ENCODE results near the gene SELENOK. TPM values are rescaled to one million over a fixed set of nuclear protein-coding genes. Genes with fewer than 3 reads are reported as not detected.

The SELENOK gene
- total and polyA plus RNA-seq, 7 experiments from 2014 or later: 33.6 to 142 (median 80.0) TPM

DNA sequence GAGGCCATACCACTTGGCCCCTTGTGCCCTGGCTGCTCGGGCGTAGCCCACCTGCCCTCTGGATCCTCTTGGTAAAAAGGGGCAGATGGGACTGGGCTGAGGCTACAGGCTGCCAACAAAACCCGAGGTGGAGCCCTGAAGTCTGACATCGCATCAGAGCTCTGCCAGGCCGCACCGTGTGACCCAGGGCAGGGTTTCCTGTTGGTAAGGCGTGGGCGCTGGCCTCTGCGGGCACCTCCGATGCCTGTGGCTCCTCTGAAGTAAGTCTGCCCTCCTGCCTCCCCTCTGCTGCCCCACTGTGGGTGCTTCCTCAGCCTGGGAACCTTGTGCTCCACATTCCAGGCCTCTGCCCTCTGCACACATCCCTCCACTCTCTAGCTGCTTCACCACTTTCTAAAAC is 54.3 kb downstream of the SELENOK start:
- Histone ChIP-seq H3K27ac (ENCODE audit: low read depth, low read length) (no peak overlapping the region), H3K9me3 (ENCODE audit: control insufficient read depth in 2 of 3, low read length in 3 of 3) (no peaks in the 10 kb centered on the region), H3K36me3 (ENCODE audit: control insufficient read depth in 2 of 3, insufficient read depth in 3 of 3, low read length in 3 of 3) (no peaks in the 10 kb centered on the region), H3K4me1 (ENCODE audit: control insufficient read depth in 2 of 2, insufficient read depth in 2 of 2, low read length in 2 of 2) (no peaks in the 10 kb centered on the region), H3K4me3 (ENCODE audit: low read length) (no peak overlapping the region), H3K27me3 (ENCODE audit: control insufficient read depth in 2 of 2, insufficient read depth in 2 of 2, low read length in 2 of 2) (no peaks in the 10 kb centered on the region)
- DNase-seq (no peak), ATAC-seq (peak; percentile 28)
- CTCF ChIA-PET: no interaction called here
- H3K27ac Mint-ChIP-seq: no peak overlapping the region
- H3K9me3 Mint-ChIP-seq: no peaks in the 10 kb centered on the region
- POLR2A ChIA-PET: interaction anchor here (0.6 kb wide), 1 partner anchor 581 kb away, joined by 3 read pairs; no protein-coding TSS in a partner anchor
- intact Hi-C loops (cut with micrococcal nuclease): no loop called here
- no peaks in the 10 kb centered on the region for H3K4me1 Mint-ChIP-seq
- H3K4me3 Mint-ChIP-seq: no peak overlapping the region
- peaks cover 0 to 16% (median 6%) of the 10 kb centered on the region in 5 donors for H3K27me3 Mint-ChIP-seq
- H3K36me3 Mint-ChIP-seq: no peaks in the 10 kb centered on the region

DNA sequence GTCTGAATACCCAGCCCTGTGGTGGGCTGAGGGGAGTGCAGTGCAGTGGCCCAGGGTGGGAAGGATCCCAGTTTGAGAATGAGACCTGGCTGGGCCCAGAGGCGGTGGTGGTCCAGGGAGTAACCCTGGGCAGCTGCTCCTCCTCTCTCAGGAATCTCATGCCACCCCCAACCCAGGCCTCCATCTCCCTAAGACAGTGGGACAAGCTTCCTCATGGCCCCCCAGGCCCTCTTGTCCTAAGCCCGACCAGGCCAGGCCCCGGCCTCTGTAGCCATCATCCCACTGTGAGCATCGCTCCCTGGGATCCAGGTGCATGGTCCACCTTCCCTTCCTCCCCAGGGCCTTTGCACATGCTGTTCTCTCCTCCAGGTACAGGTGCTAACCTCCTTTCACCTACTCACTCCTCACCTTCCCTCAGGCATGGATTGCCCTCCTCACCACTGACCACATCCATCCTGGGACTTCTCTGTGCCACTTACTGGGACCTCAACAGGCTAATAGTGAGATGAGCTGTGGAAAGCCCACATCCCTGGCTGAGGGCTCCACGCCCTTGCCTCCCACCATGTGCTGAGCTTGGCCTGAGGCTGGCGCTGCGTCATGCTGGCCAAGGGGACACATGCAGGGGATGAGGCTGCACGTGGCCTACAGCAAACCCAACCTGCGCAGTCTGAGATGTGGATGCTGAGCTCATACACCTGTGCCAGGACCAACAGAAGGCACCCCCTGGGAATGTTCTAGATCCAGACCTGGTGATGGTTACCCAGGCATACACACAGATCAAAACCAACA is 55.4 kb downstream of the SELENOK start:
- ChIA-PET CTCF (no interaction called here), POLR2A (no interaction called here)
- no peaks in the 10 kb centered on the region for H3K4me1 ChIP-seq (ENCODE audit: control insufficient read depth in 2 of 2, insufficient read depth in 2 of 2, low read length in 2 of 2)
- Mint-ChIP-seq H3K4me3 (no peak overlapping the region), H3K27ac (no peak overlapping the region), H3K36me3 (no peaks in the 10 kb centered on the region), H3K27me3 (peaks cover 0 to 13% (median 4%) of the 10 kb centered on the region in 5 donors), H3K4me1 (no peaks in the 10 kb centered on the region), H3K9me3 (no peaks in the 10 kb centered on the region)
- no peak overlapping the region for H3K27ac ChIP-seq (ENCODE audit: low read depth, low read length)
- no peaks in the 10 kb centered on the region for H3K9me3 ChIP-seq (ENCODE audit: control insufficient read depth in 2 of 3, low read length in 3 of 3)
- no peak for DNase-seq
- H3K27me3 ChIP-seq (ENCODE audit: control insufficient read depth in 2 of 2, insufficient read depth in 2 of 2, low read length in 2 of 2): no peaks in the 10 kb centered on the region
- ATAC-seq: no peak
- H3K36me3 ChIP-seq (ENCODE audit: control insufficient read depth in 2 of 3, insufficient read depth in 3 of 3, low read length in 3 of 3): no peaks in the 10 kb centered on the region
- intact Hi-C loops (cut with micrococcal nuclease): no loop called here
- H3K4me3 ChIP-seq (ENCODE audit: low read length): no peak overlapping the region

DNA sequence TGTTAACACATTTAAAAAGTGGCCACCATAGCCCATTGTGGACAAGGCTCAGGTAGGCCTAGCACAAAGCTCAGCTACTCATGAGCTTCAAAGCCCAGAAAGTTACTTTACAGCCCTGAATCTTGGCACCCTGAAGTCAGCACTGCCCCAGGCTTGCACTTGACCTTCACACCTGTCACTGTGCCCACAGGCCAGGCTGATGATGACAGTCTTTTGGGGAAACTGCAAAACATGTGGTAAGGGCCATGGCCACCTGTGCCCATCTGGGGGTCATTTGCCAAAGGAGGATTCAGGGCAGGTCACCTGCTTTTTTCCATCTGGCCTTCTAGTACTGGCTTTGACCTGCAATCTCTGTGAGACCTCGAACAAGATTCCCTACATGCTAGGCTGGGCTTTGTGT is 56.4 kb downstream of the SELENOK start:
- DNase-seq (no peak), ATAC-seq (no peak)
- no peaks in the 10 kb centered on the region for H3K36me3 Mint-ChIP-seq
- no peaks in the 10 kb centered on the region for H3K4me1 Mint-ChIP-seq
- no peak overlapping the region for H3K4me3 Mint-ChIP-seq
- no peak overlapping the region for H3K4me3 ChIP-seq (ENCODE audit: low read length)
- no peaks in the 10 kb centered on the region for H3K9me3 Mint-ChIP-seq
- H3K4me1 ChIP-seq (ENCODE audit: control insufficient read depth in 2 of 2, insufficient read depth in 2 of 2, low read length in 2 of 2): no peaks in the 10 kb centered on the region
- H3K36me3 ChIP-seq (ENCODE audit: control insufficient read depth in 2 of 3, insufficient read depth in 3 of 3, low read length in 3 of 3): no peaks in the 10 kb centered on the region
- no peaks in the 10 kb centered on the region for H3K27me3 ChIP-seq (ENCODE audit: control insufficient read depth in 2 of 2, insufficient read depth in 2 of 2, low read length in 2 of 2)
- POLR2A ChIA-PET: no interaction called here
- H3K27ac Mint-ChIP-seq: no peak overlapping the region
- H3K27ac ChIP-seq (ENCODE audit: low read depth, low read length): no peak overlapping the region
- no peaks in the 10 kb centered on the region for H3K9me3 ChIP-seq (ENCODE audit: control insufficient read depth in 2 of 3, low read length in 3 of 3)
- CTCF ChIA-PET: no interaction called here
- intact Hi-C loops (cut with micrococcal nuclease): no loop called here
- peaks cover 0 to 13% (median 4%) of the 10 kb centered on the region in 5 donors for H3K27me3 Mint-ChIP-seq

DNA sequence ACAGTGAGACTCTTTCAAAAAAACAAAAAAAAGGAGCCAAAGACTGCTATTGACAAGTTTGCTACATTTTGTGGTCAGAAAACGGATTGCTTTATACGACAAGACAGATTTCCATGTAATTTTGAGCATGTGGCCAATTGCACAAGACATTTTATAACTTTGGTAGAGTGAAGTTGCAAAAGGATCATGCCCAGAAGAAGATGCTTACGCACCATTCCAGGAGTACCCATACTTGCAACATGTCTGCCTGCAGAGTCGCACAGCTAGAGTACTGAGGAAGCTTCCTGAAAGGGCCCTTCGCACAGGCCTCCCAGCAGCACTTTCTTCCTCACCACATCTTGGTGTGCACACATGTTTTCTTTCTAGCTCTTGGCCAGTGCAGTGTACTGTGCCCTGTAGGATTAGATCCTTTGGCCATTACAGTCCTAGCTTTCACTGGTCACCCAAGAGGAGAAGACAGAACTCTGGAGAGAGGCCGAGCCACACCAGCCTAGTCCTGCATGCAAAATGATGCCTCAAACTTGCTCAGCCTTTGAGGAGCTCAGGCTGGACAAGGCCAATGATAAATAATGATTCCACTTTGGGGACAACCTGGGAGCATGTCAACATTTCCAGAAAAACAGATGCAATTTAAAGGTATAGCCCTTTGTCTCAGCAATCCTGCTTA is 57.1 kb downstream of the SELENOK start:
- Mint-ChIP-seq H3K4me1 (no peaks in the 10 kb centered on the region), H3K27me3 (peaks cover 0 to 13% (median 3%) of the 10 kb centered on the region in 5 donors), H3K4me3 (no peak overlapping the region), H3K36me3 (no peaks in the 10 kb centered on the region), H3K9me3 (no peaks in the 10 kb centered on the region), H3K27ac (no peak overlapping the region)
- Histone ChIP-seq H3K36me3 (ENCODE audit: control insufficient read depth in 2 of 3, insufficient read depth in 3 of 3, low read length in 3 of 3) (no peaks in the 10 kb centered on the region), H3K27ac (ENCODE audit: low read depth, low read length) (no peak overlapping the region), H3K4me1 (ENCODE audit: control insufficient read depth in 2 of 2, insufficient read depth in 2 of 2, low read length in 2 of 2) (no peaks in the 10 kb centered on the region), H3K9me3 (ENCODE audit: control insufficient read depth in 2 of 3, low read length in 3 of 3) (no peaks in the 10 kb centered on the region), H3K27me3 (ENCODE audit: control insufficient read depth in 2 of 2, insufficient read depth in 2 of 2, low read length in 2 of 2) (no peaks in the 10 kb centered on the region), H3K4me3 (ENCODE audit: low read length) (no peak overlapping the region)
- ChIA-PET CTCF (no interaction called here), POLR2A (no interaction called here)
- intact Hi-C loops (cut with micrococcal nuclease): no loop called here
- ATAC-seq (peak; percentile 45), DNase-seq (no peak)

Other genes starting within 250 kb of the SELENOK start
- gene CHDH, start 45.4 kb downstream of the SELENOK start, total RNA-seq: 1 to 10 TPM in 1 of 5 experiments, under 1 TPM in 4; 0.05 to 1.3 (median 0.27) TPM
- gene CHDH, start 45.4 kb downstream of the SELENOK start, polyA plus RNA-seq: not detected
- gene IL17RB, start 45.3 kb downstream of the SELENOK start, total RNA-seq: 1 to 10 TPM in 1 of 5 experiments, under 1 TPM in 1, not detected in 3; 0.71 to 6.0 TPM
- gene IL17RB, start 45.3 kb downstream of the SELENOK start, polyA plus RNA-seq: under 1 TPM; 0.22 to 0.47 TPM
- 10 to 100 TPM; 18.4 to 49.8 (median 41.5) TPM for gene ACTR8, start 9.7 kb downstream of the SELENOK start, total RNA-seq
- 10 to 100 TPM; 17.9 to 19.5 TPM for gene ACTR8, start 9.7 kb downstream of the SELENOK start, polyA plus RNA-seq
- gene CACNA2D3, start 230.7 kb upstream of the SELENOK start, total RNA-seq: 1 to 10 TPM in 1 of 5 experiments, under 1 TPM in 1, not detected in 3; 0.27 to 4.1 TPM
- gene CACNA2D3, start 230.7 kb upstream of the SELENOK start, polyA plus RNA-seq: not detected

Measured in naive thymus-derived CD4-positive, alpha-beta T cell (primary cell).